Right renal cortex interstitium (tissue), 3 donors: Measurements from ENCODE around the gene PLK3. TPM values are rescaled to one million over a fixed set of nuclear protein-coding genes. Genes with fewer than 3 reads are reported as not detected.
"Not testable (repeated sequence)": the region's sequence is repeated elsewhere in the genome, so short reads cannot be mapped to it uniquely, and the experiment has no call there.

Experiments
- DNase-seq, 3 donors: peaks; one replicate each; pipeline ENCODE4 v3.0.0-alpha.2; 2013; ENCODE audit warnings: low read depth in 3 of 3, low spot score in 2 of 3
- polyA plus RNA-seq, 3 donors: library from polyadenylated mRNA; unstranded; fragments of 120-200 nt; gene quantifications; one replicate each; pipeline ENCODE4 v1.2.1, GENCODE V29; 2013; ENCODE audit not compliant: insufficient read length in 3 of 3

PLK3 gene
- polyA plus RNA-seq, 3 donors, result 5.1 to 6.1 (median 5.2) TPM

- DNase-seq, result peak in 1 of 3 donors; percentile 79
These were observed 8.1 kb downstream of the PLK3 start, which contains the start of gene BTBD19 for GRCh38 chr1:44808063-44808937. BTBD19 (plus strand) TSS chr1:44808523; CDS start chr1:44808821, 298 bp downstream.

GRCh38 chr1:44808938-44809917 is 9.1 kb downstream of the PLK3 start:
- DNase-seq, result no peak

- DNase-seq, result no peak
These were observed 10.1 kb downstream of the PLK3 start for GRCh38 chr1:44810101-44810761.

- not testable (repeated sequence) for DNase-seq
These were observed 10.6 kb downstream of the PLK3 start for GRCh38 chr1:44810762-44811105.

- DNase-seq, result no peak
These were observed 11.1 kb downstream of the PLK3 start for GRCh38 chr1:44811234-44811633.

- no peak for DNase-seq
These were observed 12.8 kb downstream of the PLK3 start for GRCh38 chr1:44812822-44813543.

- not testable (repeated sequence) for DNase-seq
These were observed 15.7 kb downstream of the PLK3 start for GRCh38 chr1:44815926-44816325.

GRCh38 chr1:44817307-44817706 is 17.1 kb downstream of the PLK3 start:
- DNase-seq, result no peak

GRCh38 chr1:44817771-44818495 is 17.8 kb downstream of the PLK3 start:
- no peak for DNase-seq

- DNase-seq, result no peak
These were observed 19.0 kb downstream of the PLK3 start for GRCh38 chr1:44819196-44819607.

GRCh38 chr1:44819608-44820327 is 19.6 kb downstream of the PLK3 start:
- DNase-seq, result peak in 2 of 3 donors; percentile 78 to 92

- no peak for DNase-seq
These were observed 20.4 kb downstream of the PLK3 start for GRCh38 chr1:44820328-44821239.

- no peak for DNase-seq
These were observed 21.1 kb downstream of the PLK3 start for GRCh38 chr1:44821240-44821715.

- no peak for DNase-seq
These were observed 22.0 kb downstream of the PLK3 start for GRCh38 chr1:44822131-44822701.

GRCh38 chr1:44822981-44823451 is 22.8 kb downstream of the PLK3 start:
- DNase-seq, result no peak

GRCh38 chr1:44824392-44824791 is 24.2 kb downstream of the PLK3 start:
- not testable (repeated sequence) for DNase-seq
